Fibroblast of lung (primary cell): Measurements from ENCODE around the gene FAM43A. TPM values are rescaled to one million over a fixed set of nuclear protein-coding genes. Genes with fewer than 3 reads are reported as not detected.

Experiments
- DNase-seq, 2 donors: peaks; one replicate each; pipeline versions ENCODE4 v3.0.0 to v3.0.0-alpha.2; 2010; ENCODE audit warnings: low read depth in 2 of 2
- H2AFZ ChIP-seq: 2 replicates; pipeline ENCODE4 v1.5.1; 2012; ENCODE audit warnings: low read length, control low read depth, inconsistent platforms
- H3K27ac ChIP-seq: 2 replicates; pipeline ENCODE4 v1.5.1; 2011; ENCODE audit warnings: low read length, control low read depth; ENCODE audit not compliant: insufficient read depth
- H3K27me3 ChIP-seq: 2 replicates; pipeline ENCODE4 v1.5.1; 2011; ENCODE audit warnings: mild to moderate bottlenecking, low read length; ENCODE audit not compliant: control insufficient read depth, insufficient read depth
- H3K36me3 ChIP-seq: 2 replicates; pipeline ENCODE4 v1.5.1; 2011; ENCODE audit warnings: low read length; ENCODE audit not compliant: control insufficient read depth, insufficient read depth
- H3K4me1 ChIP-seq: 2 replicates; pipeline ENCODE4 v1.5.1; 2011; ENCODE audit warnings: low read length; ENCODE audit not compliant: control insufficient read depth, insufficient read depth; ENCODE audit errors: extremely low read depth
- H3K4me2 ChIP-seq: 2 replicates; pipeline ENCODE4 v1.5.1; 2011; ENCODE audit warnings: low read length, control low read depth; ENCODE audit not compliant: insufficient read depth; ENCODE audit errors: extremely low read depth
- H3K4me3 ChIP-seq, 4 experiments: fragments of 200-600 bp in 1 of 4; sonication (generic) in 1 of 4; replicated peaks in 1 of 4; 2 replicates each; pipeline ENCODE4 v1.5.1; 2011 to 2016; ENCODE audit warnings: low read length in 4 of 4, low read depth in 3 of 4, mild to moderate bottlenecking in 3 of 4, control low read depth in 2 of 4, inconsistent platforms in 1 of 4, mixed read lengths in 1 of 4; ENCODE audit not compliant: insufficient read depth in 1 of 4; ENCODE audit errors: control extremely low read depth in 1 of 4
- H3K79me2 ChIP-seq: 2 replicates; pipeline ENCODE4 v1.5.1; 2012; ENCODE audit warnings: mild to moderate bottlenecking, low read length, inconsistent platforms; ENCODE audit not compliant: control insufficient read depth, insufficient read depth
- H3K9ac ChIP-seq: 2 replicates; pipeline ENCODE4 v1.5.1; 2011; ENCODE audit warnings: mild to moderate bottlenecking, low read length, control low read depth; ENCODE audit not compliant: insufficient read depth
- H3K9me3 ChIP-seq: 2 replicates; pipeline ENCODE4 v1.5.1; 2012; ENCODE audit warnings: low read depth, low read length; ENCODE audit not compliant: control insufficient read depth, insufficient read depth
- H4K20me1 ChIP-seq: 2 replicates; pipeline ENCODE4 v1.5.1; 2011; ENCODE audit warnings: low read length; ENCODE audit not compliant: control insufficient read depth, insufficient read depth; ENCODE audit errors: extremely low read depth
- CTCF ChIP-seq, 2 donors: IDR thresholded peaks in 1 of 2; conservative IDR thresholded peaks in 1 of 2; 1 replicate in 1 of 2; 2 replicates in 1 of 2; pipeline ENCODE4 v1.5.1; 2011 to 2012; ENCODE audit warnings: low read length in 2 of 2, control low read depth in 1 of 2, inconsistent platforms in 1 of 2, low read depth in 1 of 2, mild to moderate bottlenecking in 1 of 2
- EZH2 ChIP-seq: IDR thresholded peaks from 2 replicates; pipeline ENCODE4 v1.5.1; 2012; ENCODE audit warnings: low read length, control low read depth, mild to moderate bottlenecking; ENCODE audit errors: missing control alignments
- polyA plus RNA-seq, 2 donors: library from polyadenylated mRNA; depleted of rRNA in 1 of 2; stranded (reverse) in 1 of 2; unstranded in 1 of 2; fragments of >200 nt; gene quantifications; 2 replicates each; pipeline ENCODE4 v1.2.1, GENCODE V29; 2011 to 2012; ENCODE audit warnings: missing spikeins in 1 of 2
- total RNA-seq: library from RNA; depleted of rRNA; stranded (reverse); fragments of >200 nt; gene quantifications from 2 replicates; pipeline ENCODE4 v1.2.1, GENCODE V29; 2014

Gene FAM43A
- total and polyA plus RNA-seq, 2 donors (not counting 1 experiment from before 2014, with no cell fraction given), result 3.2 to 8.8 TPM

GRCh38 chr3:194723846-194724618 is 38.3 kb downstream of the FAM43A start:
- Histone ChIP-seq H4K20me1 (no peaks in the 10 kb centered on the region), H3K4me1 (no peaks in the 10 kb centered on the region)
- TF ChIP-seq CTCF (conservative IDR thresholded peaks at IDR 0.05 in 1 of 2, IDR thresholded peaks at IDR 0.05 in 1 of 2; ENCODE audit: low read depth in 1 of 2, low read length in 2 of 2) (no peak), EZH2 (no peak)

GRCh38 chr3:194725346-194725745 is 39.7 kb downstream of the FAM43A start:
- Histone ChIP-seq H3K4me1 (no peaks in the 10 kb centered on the region), H3K79me2 (no peaks in the 10 kb centered on the region), H3K9me3 (no peaks in the 10 kb centered on the region), H2AFZ (no peak overlapping the region), H3K9ac (no peak overlapping the region), H3K4me3 (no peak overlapping the region), H3K27ac (no peak overlapping the region), H3K27me3 (peaks cover under 1% of the 10 kb centered on the region), H3K4me2 (no peak overlapping the region), H4K20me1 (no peaks in the 10 kb centered on the region), H3K36me3 (no peaks in the 10 kb centered on the region)
- TF ChIP-seq CTCF (conservative IDR thresholded peaks at IDR 0.05 in 1 of 2, IDR thresholded peaks at IDR 0.05 in 1 of 2; ENCODE audit: low read depth in 1 of 2, low read length in 2 of 2) (no peak), EZH2 (no peak)
- no peak for DNase-seq

More at GRCh38 chr3:194723846-194724618, 38.3 kb downstream of the FAM43A start:
- Histone ChIP-seq H3K36me3 (no peaks in the 10 kb centered on the region), H3K4me3 (no peak overlapping the region), H3K4me2 (no peak overlapping the region), H3K27me3 (no peaks in the 10 kb centered on the region), H2AFZ (no peak overlapping the region), H3K9ac (no peak overlapping the region), H3K27ac (no peak overlapping the region), H3K9me3 (no peaks in the 10 kb centered on the region), H3K79me2 (no peaks in the 10 kb centered on the region)
- no peak for DNase-seq

- peak; percentile 19 to 57 for DNase-seq
- H4K20me1 ChIP-seq, result no peaks in the 10 kb centered on the region
- no peaks in the 10 kb centered on the region for H3K79me2 ChIP-seq
- peaks cover 4% of the 10 kb centered on the region for H3K27me3 ChIP-seq
- H2AFZ ChIP-seq, result no peak overlapping the region
- H3K4me3 ChIP-seq, result no peak overlapping the region
- no peak overlapping the region for H3K9ac ChIP-seq
- no peaks in the 10 kb centered on the region for H3K9me3 ChIP-seq
- no peak overlapping the region for H3K27ac ChIP-seq
- H3K4me2 ChIP-seq, result peak overlapping the region; percentile 44
- no peaks in the 10 kb centered on the region for H3K36me3 ChIP-seq
- no peak for TF ChIP-seq CTCF (conservative IDR thresholded peaks at IDR 0.05 in 1 of 2, IDR thresholded peaks at IDR 0.05 in 1 of 2; ENCODE audit: low read depth in 1 of 2, low read length in 2 of 2)
- TF ChIP-seq EZH2, result no peak
- no peaks in the 10 kb centered on the region for H3K4me1 ChIP-seq
These were observed 41.9 kb downstream of the FAM43A start for GRCh38 chr3:194727435-194728128.
